OCI-LY3 (cell line): Measurements from ENCODE around the gene CMSS1.
"Not testable (repeated sequence)": the region's sequence is repeated elsewhere in the genome, so short reads cannot be mapped to it uniquely, and the experiment has no call there.

Experiments used
- H2AFZ ChIP-seq: fragments of 200-600, 300-600 bp; shearing (Covaris generic); 2 replicates; pipeline ENCODE4 v1.6.0; 2014; ENCODE audit warnings: antibody characterized with exemption, low read depth, low read length
- H3K27ac ChIP-seq: fragments of 200-600, 300-600 bp; sonication (generic); 2 replicates; pipeline ENCODE4 v1.5.1; 2014; ENCODE audit warnings: mild to moderate bottlenecking, low read length, moderate library complexity, mixed read lengths
- H3K27me3 ChIP-seq: fragments of 200-600, 300-600 bp; sonication (generic); 2 replicates; pipeline ENCODE4 v1.6.1; 2014; ENCODE audit warnings: low read depth, low read length, mixed read lengths
- H3K36me3 ChIP-seq: fragments of 200-600, 300-600 bp; sonication (generic); replicated peaks from 2 replicates; pipeline ENCODE3; 2014; ENCODE audit warnings: low read depth, low read length, mixed read lengths
- H3K4me1 ChIP-seq: fragments of 300-600, 200-600 bp; sonication (generic); 2 replicates; pipeline ENCODE4 v1.6.1; 2014; ENCODE audit warnings: low read length, mixed read lengths
- H3K4me2 ChIP-seq: fragments of 200-600, 300-600 bp; sonication (generic); 2 replicates; pipeline ENCODE4 v1.6.1; 2014; ENCODE audit warnings: low read length, mixed read lengths
- H3K4me3 ChIP-seq: fragments of 300-600, 200-600 bp; sonication (generic); 2 replicates; pipeline ENCODE4 v1.5.1; 2014; ENCODE audit warnings: antibody characterized with exemption, mild to moderate bottlenecking, low read length, moderate library complexity
- H3K79me2 ChIP-seq: fragments of 300-600, 200-600 bp; shearing (Covaris generic); 2 replicates; pipeline ENCODE4 v1.6.1; 2014; ENCODE audit warnings: mild to moderate bottlenecking, low read length, mixed read lengths
- H3K9ac ChIP-seq: fragments of 300-600, 200-600 bp; shearing (Covaris generic); 2 replicates; pipeline ENCODE4 v1.6.0; 2014; ENCODE audit warnings: mild to moderate bottlenecking, low read length, moderate library complexity
- H3K9me3 ChIP-seq: fragments of 200-600, 300-600 bp; shearing (Covaris generic); 2 replicates; pipeline ENCODE4 v1.6.1; 2014; ENCODE audit warnings: low read length, mixed read lengths; ENCODE audit not compliant: insufficient read depth
- H4K20me1 ChIP-seq: fragments of 200-600, 300-600 bp; sonication (generic); 2 replicates; pipeline ENCODE4 v1.6.1; 2016; ENCODE audit warnings: low read length, mixed read lengths; ENCODE audit not compliant: insufficient read depth
- EZH2phosphoT487 ChIP-seq: fragments of 200-600 bp; shearing (Covaris generic); IDR thresholded peaks from 2 replicates; pipeline ENCODE4 v1.6.1; 2018; ENCODE audit warnings: antibody characterized with exemption, mixed run types, low read depth
- TF ChIP-seq, protein P1 (sequence below): fragments of 200-600, 300-600 bp; sonication (generic); IDR thresholded peaks from 2 replicates; pipeline ENCODE4 v1.5.1; 2014; ENCODE audit warnings: antibody characterized with exemption, low read length, low read depth

Gene CMSS1

DNA sequence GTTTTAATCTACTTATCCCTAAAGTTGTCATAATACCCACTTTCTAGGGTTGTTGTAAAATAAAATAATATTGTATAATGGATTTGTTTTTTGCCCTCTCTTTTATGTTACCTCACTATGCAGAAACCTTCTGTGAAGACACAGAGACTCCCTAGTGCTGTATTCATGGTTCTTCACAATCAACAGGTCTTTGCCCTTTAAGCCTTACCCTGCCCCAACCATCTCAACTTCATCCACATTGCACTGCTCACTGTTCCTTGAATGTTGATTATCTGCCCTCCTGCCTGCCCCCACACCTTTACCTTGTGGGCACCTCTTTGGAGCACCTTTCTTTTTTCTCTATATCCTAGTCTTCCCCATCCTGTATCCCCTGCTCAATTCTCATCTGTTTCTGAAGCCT lies 21.1 kb downstream of the CMSS1 start:
- Histone ChIP-seq H3K4me3 (no peak overlapping the region), H2AFZ (no peak overlapping the region), H3K27ac (no peak overlapping the region), H3K9ac (no peak overlapping the region), H3K9me3 (no peaks in the 10 kb centered on the region), H3K27me3 (no peaks in the 10 kb centered on the region), H3K79me2 (peaks cover 69% of the 10 kb centered on the region), H4K20me1 (peaks cover 15% of the 10 kb centered on the region), H3K4me1 (no peaks in the 10 kb centered on the region), H3K4me2 (no peak overlapping the region), H3K36me3 (no peaks in the 10 kb centered on the region)
- TF ChIP-seq EZH2phosphoT487 = no peak
- TF ChIP-seq, protein P1, sequence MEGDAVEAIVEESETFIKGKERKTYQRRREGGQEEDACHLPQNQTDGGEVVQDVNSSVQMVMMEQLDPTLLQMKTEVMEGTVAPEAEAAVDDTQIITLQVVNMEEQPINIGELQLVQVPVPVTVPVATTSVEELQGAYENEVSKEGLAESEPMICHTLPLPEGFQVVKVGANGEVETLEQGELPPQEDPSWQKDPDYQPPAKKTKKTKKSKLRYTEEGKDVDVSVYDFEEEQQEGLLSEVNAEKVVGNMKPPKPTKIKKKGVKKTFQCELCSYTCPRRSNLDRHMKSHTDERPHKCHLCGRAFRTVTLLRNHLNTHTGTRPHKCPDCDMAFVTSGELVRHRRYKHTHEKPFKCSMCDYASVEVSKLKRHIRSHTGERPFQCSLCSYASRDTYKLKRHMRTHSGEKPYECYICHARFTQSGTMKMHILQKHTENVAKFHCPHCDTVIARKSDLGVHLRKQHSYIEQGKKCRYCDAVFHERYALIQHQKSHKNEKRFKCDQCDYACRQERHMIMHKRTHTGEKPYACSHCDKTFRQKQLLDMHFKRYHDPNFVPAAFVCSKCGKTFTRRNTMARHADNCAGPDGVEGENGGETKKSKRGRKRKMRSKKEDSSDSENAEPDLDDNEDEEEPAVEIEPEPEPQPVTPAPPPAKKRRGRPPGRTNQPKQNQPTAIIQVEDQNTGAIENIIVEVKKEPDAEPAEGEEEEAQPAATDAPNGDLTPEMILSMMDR = no peak

DNA sequence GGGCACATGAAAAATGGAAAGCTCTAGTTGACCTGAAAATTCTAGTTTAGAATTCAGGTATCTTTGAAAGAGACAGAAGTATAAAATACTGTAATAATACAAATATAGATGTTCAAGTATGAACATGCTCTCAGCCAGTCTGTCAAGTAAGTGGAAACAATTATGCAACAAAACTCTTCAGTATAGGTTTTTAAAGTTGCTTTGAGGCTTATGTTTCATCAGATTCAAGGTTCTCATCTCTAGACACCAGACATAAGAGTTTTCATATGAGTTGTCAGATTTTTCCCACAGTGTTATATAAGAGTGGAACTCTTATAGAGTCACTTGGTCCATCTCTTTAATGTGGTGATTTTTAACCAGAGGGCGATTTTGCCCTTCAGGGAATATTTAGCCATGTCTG lies 22.0 kb downstream of the CMSS1 start:
- Histone ChIP-seq H3K9me3 (no peaks in the 10 kb centered on the region), H2AFZ (no peak overlapping the region), H3K27ac (no peak overlapping the region), H3K4me2 (no peak overlapping the region), H3K4me1 (peaks cover 7% of the 10 kb centered on the region), H3K9ac (no peak overlapping the region), H4K20me1 (peaks cover 18% of the 10 kb centered on the region), H3K4me3 (no peak overlapping the region), H3K27me3 (no peaks in the 10 kb centered on the region), H3K36me3 (no peaks in the 10 kb centered on the region), H3K79me2 (peaks cover 69% of the 10 kb centered on the region)
- TF ChIP-seq, protein P1 = no peak
- no peak for TF ChIP-seq EZH2phosphoT487

DNA sequence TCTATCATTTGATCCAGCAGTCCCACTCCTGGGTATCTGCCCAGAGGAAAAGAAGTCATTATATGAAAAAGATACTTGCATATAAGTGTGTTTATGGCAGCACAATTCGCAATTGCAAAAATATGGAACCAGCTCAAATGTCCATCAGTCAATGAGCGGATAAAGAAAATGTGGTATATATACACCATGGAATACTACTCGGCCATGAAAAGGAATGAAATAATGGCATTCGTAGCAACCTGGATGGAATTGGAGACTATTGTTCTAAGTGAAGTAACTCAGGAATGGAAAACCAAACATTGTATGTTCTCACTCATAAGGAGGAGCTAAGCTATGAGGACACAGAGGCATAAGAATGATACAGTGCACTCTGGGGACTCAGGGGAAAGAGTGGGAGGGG lies 24.3 kb downstream of the CMSS1 start:
- not testable (repeated sequence) for H3K27ac ChIP-seq, H3K9ac ChIP-seq, H3K4me3 ChIP-seq, H3K36me3 ChIP-seq, H3K4me2 ChIP-seq, H3K27me3 ChIP-seq, H3K9me3 ChIP-seq, H2AFZ ChIP-seq
- peaks cover 18% of the 10 kb centered on the region for H3K4me1 ChIP-seq
- H3K79me2 ChIP-seq = peaks cover 68% of the 10 kb centered on the region
- H4K20me1 ChIP-seq = peaks cover 18% of the 10 kb centered on the region; the same call in 1 of the 2 replicates

DNA sequence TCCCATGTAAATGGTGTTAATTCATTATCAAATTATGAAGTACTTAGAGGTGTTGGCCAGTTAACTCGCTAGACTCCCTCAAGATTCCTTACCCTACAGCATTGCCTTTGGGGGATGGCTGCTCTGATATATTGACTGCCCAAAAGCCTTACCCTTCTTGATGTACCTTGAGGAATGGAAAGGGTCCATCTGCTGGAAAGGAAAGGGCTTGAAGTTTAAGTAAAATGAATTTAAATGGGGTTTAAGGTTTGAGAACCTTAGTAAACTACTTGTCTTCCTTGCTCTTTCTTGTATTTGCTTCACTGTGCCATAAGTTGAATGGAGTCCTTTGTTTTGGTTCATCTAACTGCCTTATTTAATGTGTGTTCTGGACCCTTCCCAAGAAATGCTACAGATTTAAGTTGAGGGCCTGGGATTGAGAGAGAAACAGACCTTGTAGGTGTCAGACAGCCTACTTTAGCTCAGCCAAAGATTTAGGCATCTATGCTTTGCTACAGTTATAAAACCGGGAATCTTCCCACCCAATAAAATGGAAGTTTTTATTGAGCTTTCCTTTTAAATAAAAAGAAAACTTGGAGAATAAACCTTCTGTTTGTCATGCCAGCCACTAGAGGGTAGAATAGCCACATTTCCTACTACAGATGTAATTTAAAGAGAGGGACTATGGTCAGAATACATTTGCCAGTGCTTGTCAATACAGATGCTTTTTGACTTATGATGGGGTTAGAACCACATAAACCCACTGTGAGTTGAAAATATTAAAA lies 25.3 kb downstream of the CMSS1 start:
- H3K4me1 ChIP-seq = peaks cover 23% of the 10 kb centered on the region
- no peaks in the 10 kb centered on the region for H3K9me3 ChIP-seq
- peaks cover 67% of the 10 kb centered on the region for H3K79me2 ChIP-seq
- TF ChIP-seq, protein P1 = peak; percentile 71
- no peak for TF ChIP-seq EZH2phosphoT487
- no peak overlapping the region for H2AFZ ChIP-seq
- H3K36me3 ChIP-seq = no peaks in the 10 kb centered on the region
- no peak overlapping the region for H3K27ac ChIP-seq
- no peak overlapping the region for H3K9ac ChIP-seq
- H4K20me1 ChIP-seq = peaks cover 18% of the 10 kb centered on the region; the same call in 1 of the 2 replicates
- H3K4me3 ChIP-seq = no peak overlapping the region
- no peak overlapping the region for H3K4me2 ChIP-seq
- H3K27me3 ChIP-seq = no peaks in the 10 kb centered on the region
